Fibroblast of skin of abdomen (primary cell): ENCODE results near the gene SUGCT.
A peak's percentile ranks its signal among the peaks of the same experiment; 100 is the strongest.

Source experiments
- DNase-seq: peaks from one replicate; pipeline ENCODE4 v3.0.0-alpha.2; 2013

The SUGCT gene

GRCh38 chr7:40839881-40840280 is 705.1 kb downstream of the SUGCT start:
- no peak for DNase-seq

- no peak for DNase-seq
Observed at GRCh38 chr7:40840990-40841389, 706.2 kb downstream of the SUGCT start.

GRCh38 chr7:40842641-40843040 is 707.8 kb downstream of the SUGCT start:
- DNase-seq: no peak

- DNase-seq: no peak
Observed at GRCh38 chr7:40843338-40843985, 708.7 kb downstream of the SUGCT start.

- DNase-seq: no peak
Observed at GRCh38 chr7:40845943-40846342, 711.1 kb downstream of the SUGCT start.

GRCh38 chr7:40847921-40848320 is 713.1 kb downstream of the SUGCT start:
- DNase-seq: no peak

GRCh38 chr7:40848541-40849221 is 713.9 kb downstream of the SUGCT start:
- no peak for DNase-seq

GRCh38 chr7:40850017-40850416 is 715.2 kb downstream of the SUGCT start:
- DNase-seq: no peak

GRCh38 chr7:40851001-40851400 is 716.2 kb downstream of the SUGCT start:
- no peak for DNase-seq

GRCh38 chr7:40859076-40859475 is 724.3 kb downstream of the SUGCT start:
- DNase-seq: no peak

- no peak for DNase-seq
Observed at GRCh38 chr7:40859965-40860543, 725.2 kb downstream of the SUGCT start.

- peak; percentile 5 for DNase-seq
Observed at GRCh38 chr7:40865441-40866233, 730.8 kb downstream of the SUGCT start.

- DNase-seq: peak; percentile 46
Observed at GRCh38 chr7:40866601-40867000, 731.8 kb downstream of the SUGCT start.

GRCh38 chr7:40870108-40870507 is 735.3 kb downstream of the SUGCT start:
- DNase-seq: peak; percentile 49

- no peak for DNase-seq
Observed at GRCh38 chr7:40873248-40873647, 738.4 kb downstream of the SUGCT start.

- no peak for DNase-seq
Observed at GRCh38 chr7:40874756-40875155, 740.0 kb downstream of the SUGCT start.

- no peak for DNase-seq
Observed at GRCh38 chr7:40876601-40877000, 741.8 kb downstream of the SUGCT start.

GRCh38 chr7:40879941-40880543 is 745.2 kb downstream of the SUGCT start:
- DNase-seq: no peak

GRCh38 chr7:40880581-40880980 is 745.8 kb downstream of the SUGCT start:
- DNase-seq: no peak

- DNase-seq: no peak
Observed at GRCh38 chr7:40881405-40881926, 746.7 kb downstream of the SUGCT start.

GRCh38 chr7:40882071-40882658 is 747.4 kb downstream of the SUGCT start:
- DNase-seq: no peak

GRCh38 chr7:40883826-40884225 is 749.0 kb downstream of the SUGCT start:
- peak; percentile 16 for DNase-seq
